PC-3 (cell line): ENCODE results near the gene MCTS1. TPM values are rescaled to one million over a fixed set of nuclear protein-coding genes. Genes with fewer than 3 reads are reported as not detected.

ENCODE experiments used
- ATAC-seq: fragments of 200-7000 bp; cut with Tn5 transposase; 2 replicates; pipeline ENCODE4 v1.9.1; 2020; ENCODE audit warnings: mild to moderate bottlenecking, moderate library complexity
- BruUV-seq: library from RNA; stranded (reverse); fragments of 400-500 nt; replicated peaks from 2 replicates; lab custom pipeline; 2021; lab: Mats Ljungman, UMichigan
- CTCF ChIA-PET: fragments of 300-600 bp; sonication (Branson Sonifier 250); formaldehyde crosslinking; loops from one replicate; lab custom pipeline; 2022; ENCODE audit warnings: antibody characterized with exemption; lab: Charles Lee
- POLR2A ChIA-PET: fragments of 300-600 bp; sonication (Branson Sonifier 250); formaldehyde crosslinking; loops from one replicate; lab custom pipeline; 2022; ENCODE audit warnings: antibody characterized with exemption; ENCODE audit not compliant: unreplicated experiment; lab: Charles Lee
- DNase-seq: peaks from one replicate; pipeline ENCODE4 v3.0.0-alpha.2; 2015
- H2AFZ ChIP-seq: fragments of 300-600 bp; sonication (generic); 2 replicates; pipeline ENCODE4 v1.6.0; 2016; ENCODE audit warnings: antibody characterized with exemption, low read length
- H3F3A ChIP-seq: fragments of 300-600 bp; sonication (generic); one replicate; pipeline ENCODE4 v1.6.0; 2017; ENCODE audit warnings: antibody characterized with exemption, low read length, control low read depth, mild to moderate bottlenecking; ENCODE audit not compliant: unreplicated experiment
- H3K27ac ChIP-seq: fragments of 300-600 bp; sonication (generic); 2 replicates; pipeline ENCODE4 v1.5.1; 2016; ENCODE audit warnings: mild to moderate bottlenecking, low read length
- H3K27me3 ChIP-seq: fragments of 300-600 bp; sonication (generic); 2 replicates; pipeline ENCODE4 v1.6.1; 2016; ENCODE audit warnings: low read length, mixed read lengths
- H3K36me3 ChIP-seq: fragments of 300-600 bp; sonication (generic); 2 replicates; pipeline ENCODE4 v1.6.1; 2016; ENCODE audit warnings: low read depth, mixed run types, low read length, mixed read lengths
- H3K4me1 ChIP-seq: fragments of 300-600 bp; sonication (generic); 2 replicates; pipeline ENCODE4 v1.5.1; 2016; ENCODE audit warnings: low read length; ENCODE audit not compliant: insufficient read depth
- H3K4me2 ChIP-seq: fragments of 300-600 bp; sonication (generic); 2 replicates; pipeline ENCODE4 v1.6.0; 2016; ENCODE audit warnings: low read length
- H3K4me3 ChIP-seq: fragments of 300-600 bp; sonication (generic); 2 replicates; pipeline ENCODE4 v1.5.1; 2016; ENCODE audit warnings: mild to moderate bottlenecking, low read length, mixed read lengths
- H3K79me2 ChIP-seq: fragments of 300-600 bp; sonication (generic); 2 replicates; pipeline ENCODE4 v1.6.1; 2017; ENCODE audit warnings: low read length, mixed read lengths
- H3K9ac ChIP-seq: fragments of 300-600 bp; sonication (generic); 2 replicates; pipeline ENCODE4 v1.6.0; 2016; ENCODE audit warnings: mild to moderate bottlenecking, low read length
- H3K9me2 ChIP-seq: fragments of 300-600 bp; sonication (generic); replicated peaks from 2 replicates; pipeline ENCODE4 v1.6.1; 2016; ENCODE audit warnings: mixed run types, low read length, mixed read lengths
- H3K9me3 ChIP-seq: fragments of 300-600 bp; sonication (generic); 2 replicates; pipeline ENCODE4 v1.6.1; 2016; ENCODE audit warnings: low read length, mixed read lengths
- H4K20me1 ChIP-seq: fragments of 300-600 bp; sonication (generic); 2 replicates; pipeline ENCODE4 v1.6.1; 2016; ENCODE audit warnings: low read length, mixed read lengths
- CTCF ChIP-seq: fragments of 300-600 bp; sonication (generic); conservative IDR thresholded peaks from 2 replicates; pipeline ENCODE4 v1.5.1; 2017; ENCODE audit warnings: antibody characterized with exemption, low read depth, mild to moderate bottlenecking, low read length
- EZH2 ChIP-seq: fragments of 300-600 bp; sonication (generic); IDR thresholded peaks from one replicate; pipeline ENCODE4 v1.6.1; 2017; ENCODE audit warnings: antibody characterized with exemption, mild to moderate bottlenecking, low read length; ENCODE audit not compliant: unreplicated experiment
- EZH2phosphoT487 ChIP-seq: fragments of 300-600 bp; sonication (generic); IDR thresholded peaks from 2 replicates; pipeline ENCODE4 v1.6.1; 2018; ENCODE audit warnings: mild to moderate bottlenecking, antibody characterized with exemption, low read length, borderline replicate concordance
- intact Hi-C: fragments of 100-400 bp; cut with micrococcal nuclease; formaldehyde crosslinking; loops from 2 replicates; pipeline ENCODE4 v1.9.0; 2023
- total RNA-seq: library from RNA; depleted of rRNA; stranded (reverse); fragments of >200 nt; gene quantifications from 2 replicates; pipeline ENCODE4 v1.2.3, GENCODE V29; 2014

MCTS1 gene
- total RNA-seq, 1 experiment from 2014 or later = 83.7 TPM

- intact Hi-C loops = loop anchor here (1.0 to 5.0 kb wide), 3 partner anchors 50 to 210 kb away; partner anchors contain the start of gene C1GALT1C1
- Histone ChIP-seq H4K20me1 (0 out of 2 replicates have a peak, but pooled peaks cover 3% of the 10 kb centered on the region), H3K36me3 (0 out of 2 replicates have a peak, but pooled peaks cover 3% of the 10 kb centered on the region), H3K27me3 (no peaks in the 10 kb centered on the region), H2AFZ (peak overlapping the region; percentile 79), H3K9me2 (no peaks in the 10 kb centered on the region), H3K79me2 (peaks cover 41% of the 10 kb centered on the region), H3K9me3 (no peaks in the 10 kb centered on the region), H3K4me1 (peaks cover 21% of the 10 kb centered on the region), H3K9ac (peak overlapping the region; percentile 99), H3K4me2 (peak overlapping the region; percentile 85), H3F3A (no peaks in the 10 kb centered on the region), H3K4me3 (peak overlapping the region; percentile 71), H3K27ac (peak overlapping the region; percentile 50)
- BruUV-seq = TSS peak; percentile 95
- ATAC-seq (no peak; the same call in 1 of the 2 replicates), DNase-seq (no peak)
- POLR2A ChIA-PET = interaction anchor here (0.5 to 1.3 kb wide), 6 partner anchors 10 to 293 kb away, joined by 3 to 36 read pairs (median 6); partner anchors contain the start of gene MCTS1
- CTCF ChIA-PET = interaction anchor here (0.6 kb wide), 1 partner anchor 54 kb away, joined by 3 read pairs; no protein-coding TSS in a partner anchor
- no peak for TF ChIP-seq EZH2
- no peak for TF ChIP-seq CTCF
- no peak for TF ChIP-seq EZH2phosphoT487
These were observed 42.0 kb upstream of the MCTS1 start for GRCh38 chrX:120561634-120562568.

- no peaks in the 10 kb centered on the region for H3K36me3 ChIP-seq
- H3K9me2 ChIP-seq = no peaks in the 10 kb centered on the region
- POLR2A ChIA-PET = no interaction called here
These were observed 41.4 kb upstream of the MCTS1 start for GRCh38 chrX:120562569-120562926.

More at GRCh38 chrX:120562569-120562926, 41.4 kb upstream of the MCTS1 start:
- DNase-seq = no peak
- peaks cover 35% of the 10 kb centered on the region for H3K79me2 ChIP-seq
- H3K4me2 ChIP-seq = peak overlapping the region; percentile 85
- H3K4me3 ChIP-seq = peak overlapping the region; percentile 71; the same call in 1 of the 2 replicates
- H3K27ac ChIP-seq = no peak overlapping the region
- intact Hi-C loops = loop anchor here (5.0 kb wide), 2 partner anchors 50 to 210 kb away; no protein-coding TSS in a partner anchor
- H3K4me1 ChIP-seq = peaks cover 14% of the 10 kb centered on the region
- H3F3A ChIP-seq = no peaks in the 10 kb centered on the region
- no peak overlapping the region for H3K9ac ChIP-seq
- H2AFZ ChIP-seq = no peak overlapping the region
- H4K20me1 ChIP-seq = 0 out of 2 replicates have a peak, but pooled peaks cover 3% of the 10 kb centered on the region
- BruUV-seq = no TSS peak
- no peaks in the 10 kb centered on the region for H3K9me3 ChIP-seq
- H3K27me3 ChIP-seq = no peaks in the 10 kb centered on the region
- CTCF ChIA-PET = no interaction called here
- TF ChIP-seq EZH2 (no peak), EZH2phosphoT487 (no peak), CTCF (no peak)
- ATAC-seq = no peak
